Motor neuron (in vitro differentiated cells): Measurements from ENCODE around the gene ENPP6. TPM values are rescaled to one million over a fixed set of nuclear protein-coding genes. Genes with fewer than 3 reads are reported as not detected.

Experiments used
- ATAC-seq, 8 experiments: fragments of 200-7000 bp; cut with Tn5 transposase; replicated peaks in 6 of 8; 2 replicates each; pipeline ENCODE4 v1.8.0; 2021; ENCODE audit warnings: mild to moderate bottlenecking in 8 of 8, moderate library complexity in 8 of 8
- H3K27ac ChIP-seq, 2 donors: fragments of 250-450 bp; sonication (Bioruptor Pico); 2 replicates each; pipeline ENCODE4 v1.9.0; 2021; ENCODE audit warnings: antibody characterized with exemption in 2 of 2, mild to moderate bottlenecking in 2 of 2, moderate library complexity in 1 of 2
- H3K4me1 ChIP-seq, 2 donors: fragments of 250-450 bp; sonication (Bioruptor Pico); replicated peaks in 1 of 2; 2 replicates each; pipeline ENCODE4 v1.6.1; 2021; ENCODE audit warnings: antibody characterized with exemption in 2 of 2, mild to moderate bottlenecking in 2 of 2, moderate library complexity in 1 of 2
- H3K4me3 ChIP-seq, 5 donors: fragments of 250-450 bp; sonication (Bioruptor Pico); 2 replicates each; pipeline ENCODE4 v1.9.0; 2021; ENCODE audit warnings: antibody characterized with exemption in 5 of 5, mild to moderate bottlenecking in 5 of 5, moderate library complexity in 4 of 5
- WGBS, 10 experiments: fragments of 450-650 bp; shearing (Covaris generic); methylation state at CpG; one replicate each; pipeline ENCODE4 v1.0.0; 2022; 5-methylcytosine and 5-hydroxymethylcytosine counted together
- in situ Hi-C, 9 experiments: fragments of 400-800 bp; cut with MboI; loops; one replicate each; pipeline ENCODE4 v1.15.0; 2021; ENCODE audit warnings: low sequenced_read_pairs in 9 of 9, low pct_unique_long_range_greater_than_20kb in 2 of 9; ENCODE audit not compliant: unreplicated experiment in 9 of 9
- total RNA-seq, 8 experiments: library from RNA; unstranded; fragments of 300-600 nt; gene quantifications; 2 replicates each; pipeline versions ENCODE4 v1.2.3 to v1.2.4, GENCODE V29; 2022

The ENPP6 gene
- under 1 TPM in 5 of 8 experiments, not detected in 3; 0.05 to 0.64 (median 0.14) TPM for total RNA-seq

DNA sequence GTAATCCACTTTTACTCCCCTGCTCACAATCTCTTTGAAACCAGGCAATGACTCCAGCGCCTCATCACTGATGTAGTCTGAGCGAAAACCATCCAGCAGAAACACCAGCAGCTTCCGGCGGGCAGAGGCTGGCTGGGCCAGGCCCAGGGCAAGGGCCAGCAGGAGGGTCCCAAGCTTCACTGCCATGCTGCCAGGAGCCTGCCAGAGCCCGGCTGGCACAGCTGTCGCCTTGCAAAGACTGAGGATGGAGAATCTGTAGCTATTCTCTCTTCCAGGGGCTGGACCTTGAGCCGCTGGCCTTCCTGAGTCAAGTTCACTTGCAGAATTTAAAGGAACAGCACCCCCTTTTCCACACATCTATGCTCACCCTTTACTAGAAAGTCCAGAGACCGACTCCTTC lies at the start of gene ENPP6:
Gene ENPP6 (minus strand): TSS at position 240 of the 400 bp plus-strand sequence. CDS start 54 bp downstream, at position 186.
- H3K4me3 ChIP-seq = no peak within 1 kb of the TSS
- WGBS, 10 experiments = 30 to 86% (median 67%) methylated on average over 1 to 6 of the region's 8 CpGs; no CpG with 5 or more reads in 4 of the 10 experiments
- in situ Hi-C loops = no loop called here
- no peak for ATAC-seq
- peaks cover 7 to 8% of the 10 kb centered on the region in 2 donors for H3K4me1 ChIP-seq
- H3K27ac ChIP-seq = no peak within 1 kb of the TSS

DNA sequence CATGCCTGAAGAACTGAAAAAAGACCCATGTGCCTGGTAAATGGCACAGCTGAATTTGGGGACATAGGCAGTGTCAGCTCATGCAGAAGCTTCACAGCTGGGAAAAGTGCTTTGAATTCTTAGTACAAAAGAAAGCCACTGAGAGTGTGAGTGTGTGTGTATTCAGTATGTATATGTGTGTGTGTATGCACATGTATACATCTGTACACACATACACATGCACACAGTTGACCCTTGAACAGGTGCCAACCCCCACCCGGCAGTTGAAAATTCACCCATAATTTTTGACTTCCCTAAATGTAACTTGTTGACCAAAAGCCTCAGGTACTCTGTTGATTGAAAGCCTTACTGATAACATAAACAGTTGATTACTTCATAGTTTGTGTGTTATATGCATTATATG lies 49.5 kb upstream of the ENPP6 start:
- peaks cover 0 to 2% of the 10 kb centered on the region in 2 donors for H3K4me1 ChIP-seq
- no peak overlapping the region for H3K27ac ChIP-seq
- no peak overlapping the region for H3K4me3 ChIP-seq
- peak in 1 of 8 experiments; percentile 5 for ATAC-seq
- WGBS, 10 experiments = 0 to 100% (median 83%) methylated on average over 1 of the region's 1 CpG; no CpG with 5 or more reads in 4 of the 10 experiments
- in situ Hi-C loops = loop anchor here in 4 of 9 experiments (25.0 kb wide), 1 partner anchor 270 kb away; no protein-coding TSS in a partner anchor

DNA sequence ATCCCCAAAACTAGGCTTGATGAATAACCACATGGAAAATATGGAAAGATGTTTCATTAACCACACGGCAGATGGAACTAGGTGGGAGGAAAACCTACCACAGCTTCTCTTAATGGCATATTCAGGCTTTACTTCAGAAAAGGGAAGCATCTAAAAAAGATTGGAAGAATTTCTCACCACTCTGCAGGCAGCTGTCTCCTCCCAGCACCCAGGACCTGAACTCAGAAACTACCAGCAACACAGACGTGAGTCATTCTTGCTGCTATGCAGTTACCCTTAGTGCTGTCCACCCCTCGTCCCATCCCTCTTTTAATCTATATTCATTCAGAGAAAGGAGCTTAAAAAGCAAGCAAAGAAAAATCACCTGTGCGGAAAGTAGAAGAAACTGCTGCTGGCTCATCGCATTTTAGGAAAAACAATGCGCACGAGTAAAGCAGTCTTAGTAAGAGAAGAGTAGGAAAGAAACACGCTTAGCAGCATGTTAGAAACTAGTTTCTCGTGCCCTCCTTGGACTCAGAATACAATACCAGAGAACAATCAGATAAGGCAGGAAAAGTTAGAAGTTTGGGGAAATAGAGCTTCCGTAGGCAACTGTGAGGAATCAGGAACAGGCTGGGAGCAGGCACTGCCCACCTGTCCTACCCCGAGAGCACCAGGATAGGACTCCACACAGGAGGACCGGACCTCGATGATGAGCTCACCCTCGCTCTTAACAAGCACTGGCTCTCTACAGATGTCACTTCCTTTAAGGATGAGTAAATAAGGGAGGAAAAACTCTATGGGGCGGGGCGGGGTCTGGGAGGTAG lies 48.1 kb upstream of the ENPP6 start:
- in situ Hi-C loops = loop anchor here in 4 of 9 experiments (25.0 kb wide), 1 partner anchor 272 kb away; no protein-coding TSS in a partner anchor
- Histone ChIP-seq H3K4me1 (peaks cover 0 to 2% of the 10 kb centered on the region in 2 donors), H3K4me3 (no peak overlapping the region), H3K27ac (no peak overlapping the region)
- ATAC-seq = peak in 4 of 8 experiments; percentile 5 to 52 (median 38)
- 64 to 100% (median 85%) methylated on average over 2 to 13 of the region's 16 CpGs for WGBS, 10 experiments

DNA sequence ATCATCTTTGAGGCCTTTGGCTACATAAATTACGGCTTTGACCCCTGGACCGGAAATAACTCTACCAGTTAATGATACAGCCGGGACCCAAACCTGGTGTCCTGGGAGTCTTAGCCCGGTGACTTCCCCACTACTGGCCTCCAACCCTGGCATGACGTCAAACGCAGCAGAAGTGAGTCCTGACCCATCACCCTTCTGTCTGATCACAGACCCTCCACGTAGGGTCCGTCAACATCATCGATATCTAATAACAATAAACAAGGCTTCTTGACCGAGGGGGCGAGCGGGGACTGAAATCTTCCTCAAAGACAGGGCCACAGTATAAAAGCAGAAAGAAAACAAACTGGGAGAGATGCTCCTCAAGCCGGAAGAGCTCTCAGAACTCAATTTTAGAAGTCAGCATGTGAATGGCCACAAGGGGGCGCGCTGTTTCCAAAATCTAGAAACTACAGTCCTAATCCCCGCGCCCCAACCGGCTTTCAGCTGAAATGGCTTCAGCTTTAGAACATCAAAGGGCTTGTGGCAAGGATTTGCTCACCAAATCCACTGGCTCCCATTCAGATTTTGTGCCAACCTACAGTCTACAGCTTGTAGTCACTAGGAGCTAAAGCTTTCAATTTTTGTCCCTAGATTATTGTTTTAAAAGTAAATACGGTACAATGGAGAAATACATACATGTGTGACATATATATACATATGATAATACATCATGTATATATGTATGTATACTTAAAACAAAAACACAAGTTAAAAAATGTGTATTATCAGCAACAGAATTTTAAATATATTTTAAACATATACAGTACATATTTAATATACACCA lies 46.4 kb upstream of the ENPP6 start:
- peaks cover 0 to 2% of the 10 kb centered on the region in 2 donors for H3K4me1 ChIP-seq
- H3K27ac ChIP-seq = no peak overlapping the region
- no peak overlapping the region for H3K4me3 ChIP-seq
- 0 to 100% (median 23%) methylated on average over 1 to 17 of the region's 19 CpGs; no CpG with 5 or more reads in 1 of the 10 experiments for WGBS, 10 experiments
- in situ Hi-C loops = loop anchor here in 4 of 9 experiments (25.0 kb wide), 1 partner anchor 273 kb away; no protein-coding TSS in a partner anchor
- peak; percentile 33 to 93 (median 86) for ATAC-seq

DNA sequence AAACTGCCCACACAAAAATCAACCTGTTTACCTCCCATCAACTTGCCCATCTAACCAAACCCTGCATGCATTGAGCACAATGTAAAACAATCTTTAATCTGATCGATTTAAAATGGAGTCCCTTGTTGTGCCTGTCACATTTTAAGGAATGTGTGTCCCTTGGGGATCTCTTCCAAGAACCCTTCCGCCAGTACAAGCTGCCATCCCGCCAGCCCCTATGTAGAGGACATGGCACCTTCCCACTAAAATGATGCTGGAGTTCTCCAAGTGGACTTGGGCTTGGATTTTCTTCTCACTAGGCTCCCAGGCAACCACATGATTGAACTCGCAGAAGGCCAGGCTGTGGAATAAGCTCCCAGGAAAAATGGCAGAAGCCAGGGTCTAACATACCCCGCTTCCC lies 45.8 kb upstream of the ENPP6 start:
- no peak overlapping the region for H3K27ac ChIP-seq

DNA sequence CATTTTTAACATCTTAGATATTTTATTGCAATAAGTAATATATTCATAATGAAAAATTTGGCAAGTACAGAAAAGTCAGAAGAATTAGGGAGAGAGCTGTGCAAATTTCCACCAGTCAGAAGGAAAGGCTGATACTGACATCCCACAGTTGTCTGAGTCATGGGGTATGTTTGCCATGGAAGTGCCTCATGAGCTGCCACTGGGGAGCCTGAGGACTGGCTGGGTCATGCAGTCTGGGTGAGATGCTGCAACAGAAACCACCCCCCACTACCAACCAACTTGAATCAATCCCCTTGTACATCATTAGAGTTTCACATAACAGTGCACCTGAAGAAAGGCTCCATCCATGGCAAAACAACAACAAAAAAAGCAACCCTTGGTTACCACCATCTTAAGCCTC lies 45.2 kb upstream of the ENPP6 start:
- Histone ChIP-seq H3K4me3 (no peak overlapping the region), H3K27ac (no peak overlapping the region), H3K4me1 (peaks cover 0 to 2% of the 10 kb centered on the region in 2 donors)
- ATAC-seq = no peak
- in situ Hi-C loops = loop anchor here in 4 of 9 experiments (25.0 kb wide), 1 partner anchor 274 kb away; no protein-coding TSS in a partner anchor

More for the DNA sequence above, 45.8 kb upstream of the ENPP6 start:
- Histone ChIP-seq H3K4me3 (no peak overlapping the region), H3K4me1 (peaks cover 0 to 2% of the 10 kb centered on the region in 2 donors)
- no peak for ATAC-seq
- in situ Hi-C loops = loop anchor here in 4 of 9 experiments (25.0 kb wide), 1 partner anchor 274 kb away; no protein-coding TSS in a partner anchor
- 38 to 100% (median 85%) methylated on average over 1 to 4 of the region's 5 CpGs; no CpG with 5 or more reads in 2 of the 10 experiments for WGBS, 10 experiments

DNA sequence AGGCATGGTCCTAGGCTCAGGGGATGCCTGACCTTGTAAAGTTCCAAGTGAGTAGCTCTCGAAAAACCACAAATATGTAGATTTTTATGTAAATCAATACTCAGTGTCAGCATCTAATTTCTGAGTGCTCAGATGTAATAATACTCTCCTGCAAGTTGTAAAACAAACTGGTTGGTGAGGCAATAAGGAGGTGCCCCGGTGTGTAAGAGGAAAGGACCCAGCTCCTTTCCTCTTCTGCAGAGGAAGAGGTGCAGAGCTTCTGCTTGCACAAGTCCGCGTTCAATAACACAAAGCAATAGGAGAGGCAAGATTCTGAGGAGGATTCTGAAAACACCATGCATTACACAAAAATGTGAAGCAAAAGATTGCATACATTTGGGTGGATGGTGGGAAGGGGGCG lies 43.6 kb upstream of the ENPP6 start:
- no peak overlapping the region for H3K27ac ChIP-seq
- no peak overlapping the region for H3K4me3 ChIP-seq
- 0 to 100% (median 89%) methylated on average over 1 to 5 of the region's 5 CpGs for WGBS, 10 experiments
- ATAC-seq = no peak
- peaks cover 0 to 2% of the 10 kb centered on the region in 2 donors for H3K4me1 ChIP-seq
- in situ Hi-C loops = loop anchor here in 4 of 9 experiments (25.0 kb wide), 1 partner anchor 276 kb away; no protein-coding TSS in a partner anchor

DNA sequence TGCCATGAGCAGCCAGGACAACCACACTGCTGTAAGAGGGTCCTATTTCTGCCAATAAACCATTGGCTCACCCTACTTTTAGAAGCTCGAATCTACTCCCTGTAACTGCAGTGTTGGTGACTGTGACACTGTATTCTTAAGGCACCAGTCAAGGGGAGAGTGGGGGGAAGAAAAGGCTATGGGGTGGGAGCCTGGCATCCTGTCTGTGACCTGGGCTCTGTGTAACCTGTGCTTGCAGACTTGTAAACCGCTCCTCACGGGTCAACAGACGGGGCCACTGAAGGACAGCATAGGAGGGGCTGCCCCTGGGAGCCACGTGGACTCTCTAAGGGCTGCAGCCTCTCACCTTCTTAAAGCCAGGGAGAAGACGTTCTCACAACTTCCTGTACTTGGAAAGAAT lies 42.2 kb upstream of the ENPP6 start:
- in situ Hi-C loops = loop anchor here in 4 of 9 experiments (25.0 kb wide), 1 partner anchor 277 kb away; no protein-coding TSS in a partner anchor

DNA sequence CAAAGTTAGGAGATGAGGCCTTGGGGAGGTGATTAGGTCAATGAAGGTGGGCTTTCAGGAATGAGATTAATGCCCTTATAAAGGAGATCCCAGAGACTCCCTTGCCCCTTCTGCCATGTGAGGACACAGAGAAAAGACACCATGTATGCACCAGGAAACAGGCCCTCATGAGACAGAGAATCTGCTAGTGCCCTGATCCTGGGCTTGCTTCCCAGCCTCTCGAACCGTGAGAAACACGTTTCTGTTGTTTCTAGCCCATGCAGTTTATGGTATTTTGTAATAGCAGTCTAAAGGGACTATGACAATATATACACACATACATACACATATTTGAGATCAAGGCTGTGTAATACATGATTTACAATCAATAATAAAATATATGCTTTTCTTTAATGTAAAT lies 41.4 kb upstream of the ENPP6 start:
- Histone ChIP-seq H3K4me1 (peaks cover 0 to 7% of the 10 kb centered on the region in 2 donors), H3K27ac (no peak overlapping the region), H3K4me3 (no peak overlapping the region)
- no peak for ATAC-seq
- in situ Hi-C loops = loop anchor here in 4 of 9 experiments (25.0 kb wide), 1 partner anchor 278 kb away; no protein-coding TSS in a partner anchor
- 11 to 100% (median 94%) methylated on average over 2 to 3 of the region's 3 CpGs; no CpG with 5 or more reads in 7 of the 10 experiments for WGBS, 10 experiments

More for the DNA sequence above, 42.2 kb upstream of the ENPP6 start:
- no peak for ATAC-seq
- H3K4me1 ChIP-seq = peaks cover 2 to 7% of the 10 kb centered on the region in 2 donors
- 0 to 80% (median 43%) methylated on average over 1 to 4 of the region's 6 CpGs; no CpG with 5 or more reads in 3 of the 10 experiments for WGBS, 10 experiments
- no peak overlapping the region for H3K27ac ChIP-seq
- H3K4me3 ChIP-seq = no peak overlapping the region

DNA sequence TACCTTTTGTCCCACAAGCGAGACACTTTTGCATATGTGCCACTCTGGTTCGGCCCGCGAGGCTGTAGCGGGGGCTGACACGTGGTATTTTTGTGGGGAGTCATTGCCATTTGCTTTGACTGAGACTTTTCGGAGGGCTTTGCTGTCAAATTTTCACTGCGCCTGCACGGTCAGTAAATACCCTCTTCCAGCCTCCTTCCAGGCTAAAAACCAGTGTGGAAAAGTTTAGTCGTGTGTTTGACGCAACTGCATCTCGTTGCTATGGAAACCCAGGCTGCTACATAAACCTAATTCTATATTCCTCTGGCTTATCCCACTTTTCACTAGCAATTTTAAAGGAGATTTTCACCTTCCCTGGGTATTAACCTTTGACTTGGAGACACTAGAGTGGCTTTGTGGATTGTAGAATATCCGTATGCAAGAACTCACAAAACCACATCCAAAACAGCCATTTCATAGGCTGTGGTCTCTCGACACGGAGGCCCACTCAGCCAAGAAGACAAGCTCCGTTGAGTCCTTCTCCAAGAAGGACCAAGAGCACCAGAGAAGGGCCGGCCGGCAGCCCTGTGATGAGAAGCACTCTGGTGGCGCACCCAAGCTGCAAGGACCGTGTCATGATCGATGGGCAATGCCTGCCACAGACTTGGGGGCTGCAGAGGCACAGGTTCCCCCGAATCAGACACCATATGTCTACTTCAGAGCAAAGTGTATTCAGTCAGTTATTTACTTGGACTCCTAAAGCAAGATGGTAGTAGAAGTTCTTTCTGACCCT lies 38.4 kb upstream of the ENPP6 start:
- ATAC-seq = no peak
- Histone ChIP-seq H3K27ac (no peak overlapping the region), H3K4me1 (peaks cover 0 to 7% of the 10 kb centered on the region in 2 donors), H3K4me3 (no peak overlapping the region)
- in situ Hi-C loops = loop anchor here in 4 of 9 experiments (25.0 kb wide), 1 partner anchor 281 kb away; no protein-coding TSS in a partner anchor
- 33 to 100% (median 84%) methylated on average over 1 to 10 of the region's 22 CpGs; no CpG with 5 or more reads in 1 of the 10 experiments for WGBS, 10 experiments

DNA sequence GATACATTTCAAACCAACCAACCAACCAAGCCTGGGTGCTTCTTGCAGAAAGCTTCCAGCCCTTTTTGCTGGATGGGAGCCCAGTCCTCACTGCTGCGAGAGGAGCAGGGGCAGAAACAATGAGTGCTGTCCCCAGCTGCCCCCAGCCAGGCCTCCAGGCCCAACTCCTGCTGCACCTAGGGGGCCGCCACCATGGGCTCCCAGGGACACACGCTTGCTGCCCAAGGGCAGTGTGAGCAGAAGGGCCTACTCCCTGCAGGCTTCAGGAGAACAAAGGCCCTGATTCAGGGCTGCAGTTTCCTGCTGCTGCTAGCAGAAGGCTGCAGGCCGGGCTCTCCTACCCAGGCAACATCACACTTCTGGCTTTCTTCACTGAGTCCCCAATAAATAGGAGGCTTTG lies 37.7 kb upstream of the ENPP6 start:
- Histone ChIP-seq H3K4me3 (no peak overlapping the region), H3K27ac (no peak overlapping the region), H3K4me1 (peaks cover 0 to 7% of the 10 kb centered on the region in 2 donors)
- WGBS, 10 experiments = 42 to 83% (median 62%) methylated on average over 1 to 2 of the region's 4 CpGs; no CpG with 5 or more reads in 7 of the 10 experiments
- in situ Hi-C loops = loop anchor here in 4 of 9 experiments (25.0 kb wide), 1 partner anchor 282 kb away; no protein-coding TSS in a partner anchor
- peak in 5 of 8 experiments; percentile 76 to 89 (median 86) for ATAC-seq

DNA sequence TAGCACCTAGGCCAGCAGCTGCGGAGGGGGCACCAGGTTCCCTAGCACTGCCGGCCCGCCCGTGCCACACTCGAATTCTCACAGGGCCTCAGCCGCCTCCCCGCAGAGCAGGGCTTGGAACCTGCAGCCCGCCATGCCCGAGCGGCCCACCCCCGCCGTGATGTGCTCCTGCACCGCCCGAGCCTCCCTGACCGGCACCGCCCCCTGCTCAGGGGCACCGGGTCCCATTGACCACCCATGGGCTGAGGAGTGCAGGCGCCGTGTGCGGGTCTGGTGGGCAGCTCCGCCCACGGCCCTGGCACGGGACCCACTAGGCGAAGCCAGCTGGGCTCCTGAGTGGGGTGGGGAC lies 35.4 kb upstream of the ENPP6 start:
- in situ Hi-C loops = loop anchor here in 4 of 9 experiments (25.0 kb wide), 1 partner anchor 284 kb away; no protein-coding TSS in a partner anchor
- Histone ChIP-seq H3K27ac (no peak overlapping the region), H3K4me3 (no peak overlapping the region), H3K4me1 (peaks cover 0 to 7% of the 10 kb centered on the region in 2 donors)
- no CpG with 5 or more reads among the region's 24 CpGs for WGBS, 10 experiments
- ATAC-seq = no peak
